ENCODE measurements around the gene DNAH14.

GRCh38 chr1:224914292-224914900 is 15.1 kb upstream of the DNAH14 start:
- no peak for TF ChIP-seq CTCF (IDR thresholded peaks at IDR 0.05)
- TF ChIP-seq POLR2A (IDR thresholded peaks at IDR 0.05), result no peak
